ENCODE data around the gene ZNF746. TPM values are rescaled to one million over a fixed set of nuclear protein-coding genes. Genes with fewer than 3 reads are reported as not detected.

The ZNF746 gene
- total RNA-seq, 1 experiment from 2014 or later: 19.2 TPM

DNA sequence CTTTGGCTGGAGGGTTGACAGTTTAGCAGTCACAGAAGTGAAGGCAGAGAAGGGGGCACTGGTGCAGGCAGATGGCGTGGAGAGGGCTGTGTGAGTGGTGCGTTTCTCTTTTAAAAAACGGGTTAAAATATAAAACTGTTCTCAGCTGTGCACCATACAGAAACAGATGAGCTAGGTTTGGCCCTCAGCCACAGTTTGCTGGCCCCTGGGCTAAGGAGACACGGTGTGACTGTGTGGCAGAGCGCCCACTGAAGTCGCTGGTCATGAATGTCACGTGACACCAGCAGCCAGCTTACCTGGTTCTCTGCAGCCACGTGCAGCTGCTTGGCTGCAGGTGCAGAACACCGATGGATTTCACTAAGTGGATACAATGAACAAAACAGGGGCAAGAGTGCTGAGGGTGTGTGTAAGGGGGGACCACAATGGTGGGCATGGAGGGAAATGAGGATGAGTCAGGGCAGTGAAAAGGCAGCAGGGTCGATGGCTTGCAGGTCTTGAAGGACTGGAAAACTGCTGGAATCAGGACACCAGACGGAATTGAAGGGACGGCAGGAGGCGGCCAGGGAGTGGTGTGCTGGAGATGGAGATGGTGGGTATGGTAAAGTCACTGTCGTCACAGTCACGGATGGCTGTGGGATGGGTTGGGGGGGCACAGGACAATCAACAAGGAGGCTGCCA, 7.4 kb downstream of the ZNF746 start:
- CTCF ChIA-PET: no interaction called here
- no peak for TF ChIP-seq CTCF (conservative IDR thresholded peaks at IDR 0.05)
- TF ChIP-seq EZH2 (IDR thresholded peaks at IDR 0.05; ENCODE audit: low read depth): no peak
- no peak overlapping the region for H3K27ac ChIP-seq
- no peak overlapping the region for H2AFZ ChIP-seq
- 0 out of 2 replicates have a peak, but pooled peaks cover 5% of the 10 kb centered on the region for H3F3A ChIP-seq (ENCODE audit: insufficient read depth, low read depth)
- POLR2A ChIA-PET (ENCODE audit: unreplicated experiment): no interaction called here
- H4K20me1 ChIP-seq (ENCODE audit: insufficient read depth): peaks cover 1% of the 10 kb centered on the region; the same call in 1 of the 2 replicates
- peaks cover 54% of the 10 kb centered on the region for H3K36me3 ChIP-seq (ENCODE audit: low read depth)
- no peaks in the 10 kb centered on the region for H3K9me2 ChIP-seq (ENCODE audit: insufficient read depth)
- no peak for DNase-seq
- no peaks in the 10 kb centered on the region for H3K9me3 ChIP-seq (ENCODE audit: insufficient read depth, low read depth)
- H3K27me3 ChIP-seq (ENCODE audit: insufficient read depth, low read depth): no peaks in the 10 kb centered on the region
- peaks cover 3% of the 10 kb centered on the region for H3K4me1 ChIP-seq (replicated peaks; ENCODE audit: insufficient read depth)
- no TSS peak for BruUV-seq (replicated peaks)
- intact Hi-C loops (cut with micrococcal nuclease; ENCODE audit: unreplicated experiment): loop anchor here (10.0 kb wide), 3 partner anchors 105 to 525 kb away; no protein-coding TSS in a partner anchor
- H3K4me3 ChIP-seq: no peak overlapping the region
- H3K4me2 ChIP-seq: no peak overlapping the region
- H3K79me2 ChIP-seq (ENCODE audit: low read depth): peaks cover 7% of the 10 kb centered on the region

DNA sequence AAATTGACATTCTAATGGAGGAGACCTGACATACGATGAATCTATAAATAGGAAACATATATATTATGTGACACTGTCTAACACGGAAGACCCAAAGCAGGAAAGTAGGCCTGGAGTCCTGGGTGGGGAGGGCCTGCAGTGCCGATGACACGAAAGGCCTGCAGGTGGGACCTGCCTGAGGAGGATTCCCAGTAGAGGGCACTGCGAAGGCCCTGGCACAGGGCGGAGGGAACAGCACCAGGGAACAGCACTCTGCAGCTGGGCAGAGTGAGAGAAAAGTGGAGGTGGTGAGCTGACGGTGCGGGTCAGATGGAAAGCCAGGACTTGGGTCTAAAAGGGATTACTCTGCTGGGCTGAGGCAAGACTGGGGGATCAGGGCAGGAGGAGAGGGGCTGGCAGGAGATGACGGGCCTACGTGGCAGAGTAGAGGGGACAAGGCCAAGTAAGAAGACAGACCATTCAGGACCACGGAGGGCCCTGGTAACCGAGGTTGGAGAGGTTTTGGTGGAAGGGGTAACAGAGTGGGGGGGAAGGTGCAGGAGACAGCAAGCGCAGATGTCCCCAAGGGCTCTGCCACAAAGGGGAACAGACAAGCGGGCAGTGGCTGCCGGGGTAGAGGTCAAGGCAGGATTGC, 8.1 kb downstream of the ZNF746 start:
- Histone ChIP-seq H3K9me3 (ENCODE audit: insufficient read depth, low read depth) (no peaks in the 10 kb centered on the region), H3K27ac (no peak overlapping the region), H3K36me3 (ENCODE audit: low read depth) (peaks cover 56% of the 10 kb centered on the region), H3F3A (ENCODE audit: insufficient read depth, low read depth) (peaks cover 5% of the 10 kb centered on the region; the same call in 1 of the 2 replicates), H3K4me1 (replicated peaks; ENCODE audit: insufficient read depth) (no peaks in the 10 kb centered on the region), H2AFZ (no peak overlapping the region), H3K27me3 (ENCODE audit: insufficient read depth, low read depth) (no peaks in the 10 kb centered on the region), H3K79me2 (ENCODE audit: low read depth) (no peaks in the 10 kb centered on the region), H3K4me3 (no peak overlapping the region), H3K4me2 (no peak overlapping the region), H4K20me1 (ENCODE audit: insufficient read depth) (no peaks in the 10 kb centered on the region; the same call in 1 of the 2 replicates), H3K9me2 (ENCODE audit: insufficient read depth) (no peaks in the 10 kb centered on the region)
- ChIA-PET CTCF (no interaction called here), POLR2A (ENCODE audit: unreplicated experiment) (no interaction called here)
- TF ChIP-seq EZH2 (IDR thresholded peaks at IDR 0.05; ENCODE audit: low read depth): no peak
- 0 out of 2 replicates have a peak, but pooled peaks have one; percentile 37 for TF ChIP-seq CTCF (conservative IDR thresholded peaks at IDR 0.05)
- intact Hi-C loops (cut with micrococcal nuclease; ENCODE audit: unreplicated experiment): loop anchor here (10.0 kb wide), 3 partner anchors 105 to 525 kb away; no protein-coding TSS in a partner anchor
- DNase-seq: no peak
- no TSS peak for BruUV-seq (replicated peaks)

GRCh38 chr7:149479568-149479967, 18.0 kb downstream of the ZNF746 start:
- H3K36me3 ChIP-seq (ENCODE audit: low read depth): no peaks in the 10 kb centered on the region
- BruUV-seq (replicated peaks): no TSS peak
- H3K4me1 ChIP-seq (replicated peaks; ENCODE audit: insufficient read depth): no peaks in the 10 kb centered on the region
- no peaks in the 10 kb centered on the region for H3K9me3 ChIP-seq (ENCODE audit: insufficient read depth, low read depth)
- no peaks in the 10 kb centered on the region for H3K79me2 ChIP-seq (ENCODE audit: low read depth)
- no peak overlapping the region for H3K4me2 ChIP-seq
- ChIA-PET POLR2A (ENCODE audit: unreplicated experiment) (no interaction called here), CTCF (no interaction called here)
- DNase-seq: no peak
- intact Hi-C loops (cut with micrococcal nuclease; ENCODE audit: unreplicated experiment): no loop called here
- TF ChIP-seq EZH2 (IDR thresholded peaks at IDR 0.05; ENCODE audit: low read depth) (no peak), CTCF (conservative IDR thresholded peaks at IDR 0.05) (no peak)
- H3K4me3 ChIP-seq: no peak overlapping the region
- H2AFZ ChIP-seq: no peak overlapping the region
- 0 out of 2 replicates have a peak, but pooled peaks cover 7% of the 10 kb centered on the region for H4K20me1 ChIP-seq (ENCODE audit: insufficient read depth)
- H3K27ac ChIP-seq: no peak overlapping the region
- no peaks in the 10 kb centered on the region for H3K27me3 ChIP-seq (ENCODE audit: insufficient read depth, low read depth)
- H3F3A ChIP-seq (ENCODE audit: insufficient read depth, low read depth): no peaks in the 10 kb centered on the region; the same call in 1 of the 2 replicates
- no peaks in the 10 kb centered on the region for H3K9me2 ChIP-seq (ENCODE audit: insufficient read depth)
